Fibroblast of the conjunctiva (primary cell): ENCODE measurements around the gene KRTAP4-6.
"Not testable (repeated sequence)": the region's sequence is repeated elsewhere in the genome, so short reads cannot be mapped to it uniquely, and the experiment has no call there.

ENCODE experiments used
- DNase-seq: peaks from one replicate; pipeline ENCODE4 v3.0.0-alpha.2; 2010; ENCODE audit warnings: low read depth

KRTAP4-6 gene

GRCh38 chr17:41107941-41108450 lies 32.3 kb downstream of the KRTAP4-6 start:
- DNase-seq = no peak

DNA sequence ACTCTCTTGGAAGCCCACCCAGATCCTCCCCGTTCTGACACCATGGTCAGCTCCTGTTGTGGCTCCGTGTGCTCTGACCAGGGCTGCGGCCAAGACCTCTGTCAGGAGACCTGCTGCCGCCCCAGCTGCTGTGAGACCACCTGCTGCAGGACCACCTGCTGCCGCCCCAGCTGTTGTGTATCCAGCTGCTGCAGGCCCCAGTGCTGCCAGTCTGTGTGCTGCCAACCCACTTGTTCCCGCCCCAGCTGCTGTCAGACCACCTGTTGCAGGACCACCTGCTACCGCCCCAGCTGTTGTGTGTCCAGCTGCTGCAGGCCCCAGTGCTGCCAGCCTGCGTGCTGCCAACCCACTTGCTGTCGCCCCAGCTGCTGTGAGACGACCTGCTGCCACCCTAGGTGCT lies 35.0 kb downstream of the KRTAP4-6 start, which contains the start of gene KRTAP4-9:
Gene KRTAP4-9, plus strand, starts transcription at position 43 of the 400 bp plus-strand sequence. Its CDS starts 0 bp downstream, at position 43.
- DNase-seq = not testable (repeated sequence)

DNA sequence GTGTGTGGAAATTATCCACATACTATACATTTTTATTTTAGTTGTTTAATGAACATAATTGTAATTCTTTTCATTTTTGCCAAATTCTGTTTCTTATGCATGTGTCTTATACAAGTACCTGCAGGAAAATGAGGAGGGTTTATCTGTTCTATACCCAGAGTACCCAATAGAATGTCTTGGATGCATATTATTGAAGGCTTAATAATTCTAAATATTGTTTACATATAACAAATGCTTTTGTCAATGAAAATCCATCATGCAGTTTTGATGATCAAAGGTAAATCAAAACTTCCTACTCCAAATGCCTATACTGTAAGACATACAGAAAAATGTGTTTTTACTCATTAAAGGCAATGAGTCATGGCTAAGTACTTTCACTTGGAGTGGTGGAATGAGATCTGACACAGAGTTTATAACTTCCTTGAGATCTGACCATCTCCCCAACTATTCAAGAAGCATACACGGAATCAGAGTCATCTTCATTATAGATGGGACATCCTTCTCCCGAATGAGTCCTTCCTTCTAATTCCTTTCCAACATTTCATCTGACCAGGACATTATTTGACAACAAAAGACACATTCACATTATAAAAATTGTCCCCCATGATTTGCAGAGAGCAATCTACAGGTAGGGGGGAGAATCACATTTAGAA lies 35.8 kb downstream of the KRTAP4-6 start:
- DNase-seq = not testable (repeated sequence)

DNA sequence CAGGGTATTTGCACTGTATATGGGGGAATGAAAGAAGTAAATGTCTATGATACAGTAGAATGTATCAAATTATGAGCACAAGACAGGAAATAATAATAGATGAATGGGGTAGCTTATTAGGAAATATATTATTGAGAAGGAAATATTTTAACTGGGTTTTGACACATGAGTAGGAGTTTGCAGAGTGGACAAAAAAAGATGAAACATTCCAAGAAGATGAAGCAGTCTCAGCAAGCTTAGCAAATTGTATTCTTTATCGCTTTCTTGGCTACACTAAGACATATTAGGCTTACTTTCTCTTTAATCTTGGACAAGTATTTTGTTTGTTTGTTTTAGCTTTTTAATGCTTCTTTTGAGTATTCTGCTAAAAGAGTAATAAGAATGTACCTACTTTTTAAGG lies 36.4 kb downstream of the KRTAP4-6 start:
- no peak for DNase-seq

DNA sequence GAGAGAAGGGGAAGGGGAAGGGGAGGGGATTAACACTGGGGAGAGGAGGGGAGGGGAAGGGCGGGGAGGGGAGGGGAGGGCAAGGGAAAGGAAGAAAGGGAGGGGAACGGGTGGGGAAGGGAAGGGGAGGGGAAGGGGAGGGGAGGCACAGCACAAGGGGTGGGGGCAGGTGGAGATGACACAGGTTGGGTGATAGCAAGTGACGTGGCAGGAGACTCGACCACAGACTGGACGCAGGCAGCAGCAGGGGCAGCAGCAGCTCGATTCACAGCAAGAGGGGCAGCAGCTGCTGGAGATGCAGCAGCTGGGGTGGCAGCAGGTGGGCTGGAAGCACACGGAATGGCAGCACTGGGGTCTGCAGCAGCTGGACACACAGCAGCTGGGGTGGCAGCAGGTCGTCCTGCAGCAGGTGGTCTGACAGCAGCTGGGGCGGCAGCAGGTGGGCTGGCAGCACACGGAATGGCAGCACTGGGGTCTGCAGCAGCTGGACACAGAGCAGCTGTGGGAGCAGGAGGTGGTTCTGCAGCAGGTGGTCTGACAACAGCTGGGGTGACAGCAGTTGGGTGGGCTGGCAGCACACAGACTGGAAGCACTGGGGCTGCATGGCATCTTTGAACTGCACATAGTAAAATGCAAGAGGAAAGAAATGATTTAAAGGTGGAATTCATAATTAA lies 38.6 kb downstream of the KRTAP4-6 start, which contains the start of gene KRTAP4-16:
Gene KRTAP4-16, minus strand, starts transcription at position 624 of the 674 bp plus-strand sequence. Its CDS starts 0 bp downstream, at position 624.
- no peak for DNase-seq

DNA sequence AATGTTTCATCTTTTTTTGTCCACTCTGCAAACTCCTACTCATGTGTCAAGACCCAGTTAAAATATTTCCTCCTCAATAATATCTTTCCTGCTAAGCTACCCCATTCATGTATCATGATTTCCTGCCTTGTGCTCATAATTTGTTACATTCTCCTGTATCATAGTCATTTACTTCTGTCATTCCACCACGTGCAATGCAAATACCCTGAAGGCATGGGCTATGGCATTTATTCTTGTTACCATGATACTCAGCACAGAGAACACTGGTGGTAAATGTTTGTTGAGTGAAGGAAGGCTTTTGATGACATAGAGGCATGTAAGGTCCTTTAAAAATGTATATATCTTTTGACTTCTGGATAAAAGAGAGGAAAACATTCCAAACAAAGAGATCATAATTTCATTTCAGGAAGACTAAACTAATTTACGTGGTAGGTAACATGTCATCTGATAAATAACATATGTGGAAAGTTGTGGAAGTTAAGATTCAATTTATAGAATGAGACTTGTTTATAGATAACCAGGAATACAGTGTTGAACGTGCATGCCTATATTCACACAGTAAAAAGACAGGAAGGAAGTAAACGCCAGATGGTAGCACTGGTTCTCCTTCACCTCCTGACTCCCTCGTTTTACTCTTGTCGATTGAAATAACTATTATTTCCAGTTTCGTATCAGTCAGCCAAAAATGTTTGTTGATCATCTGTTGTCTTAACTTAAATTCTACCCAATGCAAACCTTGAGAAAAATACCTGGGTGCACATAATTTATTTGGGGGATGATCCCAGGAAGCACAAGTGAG lies 40.5 kb downstream of the KRTAP4-6 start:
- peak; percentile 49 for DNase-seq

- DNase-seq = no peak
Observed at GRCh38 chr17:41098481-41098880, 41.9 kb downstream of the KRTAP4-6 start.

GRCh38 chr17:41098042-41098441 lies 42.3 kb downstream of the KRTAP4-6 start, which contains the start of gene KRTAP4-8:
Gene KRTAP4-8, minus strand, starts transcription at chr17:41098142. Its CDS starts 58 bp downstream, at chr17:41098084.
- no peak for DNase-seq

- DNase-seq = no peak
Observed at GRCh38 chr17:41096055-41096454, 44.3 kb downstream of the KRTAP4-6 start.
